AG09309 (cell line): ENCODE data around the gene PCSK2.

Experiments
- DNase-seq: peaks from one replicate; pipeline ENCODE4 v3.0.0-alpha.2; 2010; ENCODE audit warnings: low read depth
- H3K4me3 ChIP-seq: 2 replicates; pipeline ENCODE4 v1.5.1; 2011; ENCODE audit warnings: mild to moderate bottlenecking, low read depth, low read length, moderate library complexity; ENCODE audit not compliant: control insufficient read depth
- CTCF ChIP-seq: IDR thresholded peaks from 2 replicates; pipeline ENCODE4 v1.5.1; 2011; ENCODE audit warnings: mild to moderate bottlenecking, low read depth, low read length, inconsistent platforms; ENCODE audit not compliant: insufficient read depth, control insufficient read depth; ENCODE audit errors: missing control alignments

Gene PCSK2

GRCh38 chr20:17441745-17442144, 214.9 kb downstream of the PCSK2 start:
- no peak overlapping the region for H3K4me3 ChIP-seq
- TF ChIP-seq CTCF: no peak
- DNase-seq: no peak

- no peak for DNase-seq
- no peak overlapping the region for H3K4me3 ChIP-seq
- no peak for TF ChIP-seq CTCF
Observed at GRCh38 chr20:17442588-17442987, 215.7 kb downstream of the PCSK2 start.

DNA sequence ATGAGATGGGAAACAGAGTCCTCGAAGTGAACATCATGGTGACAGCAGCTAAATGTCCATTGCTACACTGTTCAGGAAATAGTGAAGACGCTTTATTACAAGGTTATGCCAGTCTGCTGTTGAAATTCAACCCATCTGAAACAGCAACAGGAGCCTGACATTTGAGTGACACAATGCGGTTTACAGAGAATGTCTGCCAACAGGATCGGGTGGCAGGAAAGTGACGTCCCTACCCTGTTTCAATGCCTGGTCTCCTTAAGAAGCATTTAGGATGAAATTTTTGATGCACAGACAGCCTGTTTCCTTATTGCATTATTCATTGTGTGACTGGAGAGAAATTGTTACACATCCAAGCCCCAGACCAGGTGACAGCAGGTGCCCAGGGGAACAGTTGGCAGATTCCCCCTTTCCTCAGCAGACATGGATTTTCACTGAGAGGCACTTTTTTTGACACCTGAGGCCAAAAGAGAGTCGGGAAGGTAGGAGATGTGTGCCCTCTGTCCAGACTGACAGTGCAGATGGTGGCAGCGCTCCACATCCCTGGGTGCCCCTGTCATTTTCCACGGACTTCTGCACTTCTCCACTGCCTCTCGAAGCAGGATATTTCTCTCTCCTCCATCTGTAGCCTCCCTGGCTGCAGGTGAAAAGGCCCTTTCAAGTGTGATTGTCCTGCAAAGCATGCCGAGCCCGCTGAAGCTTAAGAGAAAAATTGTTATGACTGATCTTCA, 216.5 kb downstream of the PCSK2 start:
- DNase-seq: no peak
- H3K4me3 ChIP-seq: no peak overlapping the region
- TF ChIP-seq CTCF: no peak

- DNase-seq: no peak
- no peak for TF ChIP-seq CTCF
- no peak overlapping the region for H3K4me3 ChIP-seq
Observed at GRCh38 chr20:17444091-17444490, 217.3 kb downstream of the PCSK2 start.

DNA sequence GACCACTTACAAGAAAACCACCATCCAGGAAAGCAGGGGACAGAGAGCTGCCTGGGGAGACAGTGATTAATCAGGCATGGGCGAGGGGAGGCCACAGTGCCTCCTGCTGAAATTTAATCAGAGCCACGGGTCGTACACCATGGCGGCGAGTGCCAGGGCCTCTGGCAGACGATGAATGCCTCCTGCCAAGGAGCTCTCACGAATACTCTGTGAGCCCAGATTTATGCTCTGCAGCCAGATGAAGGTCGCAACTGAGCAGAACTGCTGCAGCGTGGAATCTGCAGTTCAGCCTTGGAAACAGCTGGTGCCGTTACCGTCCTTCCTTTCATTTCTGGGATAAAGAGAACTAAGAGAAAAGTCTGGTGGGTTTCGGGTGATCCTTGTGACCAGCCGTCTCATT, 218.7 kb downstream of the PCSK2 start:
- no peak for DNase-seq
- H3K4me3 ChIP-seq: no peak overlapping the region
- no peak for TF ChIP-seq CTCF

DNA sequence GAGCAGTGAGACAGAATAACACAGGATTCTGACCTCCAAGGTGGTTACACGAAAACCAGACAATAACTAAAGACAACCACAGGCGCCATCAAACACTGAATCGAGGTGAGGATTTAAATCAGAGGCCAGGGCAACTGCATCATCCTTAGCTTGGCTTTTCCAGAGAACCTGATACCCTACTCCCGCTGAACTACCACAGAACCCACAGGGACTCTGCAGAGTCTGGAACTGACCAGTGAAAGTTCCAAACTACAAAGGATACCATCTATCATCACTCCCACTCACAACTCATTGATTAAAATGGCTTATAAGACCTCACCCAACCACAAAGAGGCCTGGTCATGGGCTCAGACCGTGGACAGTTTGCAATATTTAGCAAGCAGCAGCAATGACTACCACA, 219.3 kb downstream of the PCSK2 start:
- H3K4me3 ChIP-seq: no peak overlapping the region
- TF ChIP-seq CTCF: no peak
- no peak for DNase-seq
